ENCODE results near the gene NR4A1. TPM values are rescaled to one million over a fixed set of nuclear protein-coding genes. Genes with fewer than 3 reads are reported as not detected.

Gene NR4A1
- total RNA-seq, 2 donors from 2014 or later = 112 to 468 TPM

GRCh38 chr12:52082669-52082987 lies 31.4 kb downstream of the NR4A1 start:
- DNase-seq (ENCODE audit: low spot score) = no peak

GRCh38 chr12:52082988-52083637 lies 31.9 kb downstream of the NR4A1 start:
- Histone ChIP-seq H3K4me3 (no peak overlapping the region), H3K36me3 (peaks cover 8% of the 10 kb centered on the region), H3K27ac (no peak overlapping the region), H3K9me3 (no peaks in the 10 kb centered on the region), H3K27me3 (replicated peaks; ENCODE audit: insufficient read depth) (no peaks in the 10 kb centered on the region), H3K4me1 (ENCODE audit: control insufficient read depth in 1 of 2, low read depth in 2 of 2) (peaks cover 7 to 15% of the 10 kb centered on the region in 2 donors)
- peak; percentile 96 for TF ChIP-seq CTCF (IDR thresholded peaks at IDR 0.05)
- ATAC-seq (ENCODE audit: insufficient number of reproducible peaks, low FRiP score, low read depth) (no peak), DNase-seq (ENCODE audit: low spot score) (no peak)

More at GRCh38 chr12:52082669-52082987, 31.4 kb downstream of the NR4A1 start:
- Histone ChIP-seq H3K4me1 (ENCODE audit: control insufficient read depth in 1 of 2, low read depth in 2 of 2) (peaks cover 7 to 15% of the 10 kb centered on the region in 2 donors), H3K27ac (peak overlapping the region in 1 of 2 donors; percentile 28), H3K36me3 (peaks cover 11% of the 10 kb centered on the region), H3K27me3 (replicated peaks; ENCODE audit: insufficient read depth) (no peaks in the 10 kb centered on the region), H3K9me3 (no peaks in the 10 kb centered on the region), H3K4me3 (no peak overlapping the region)
- no peak for ATAC-seq (ENCODE audit: insufficient number of reproducible peaks, low FRiP score, low read depth)
- TF ChIP-seq CTCF (IDR thresholded peaks at IDR 0.05) = no peak

DNA sequence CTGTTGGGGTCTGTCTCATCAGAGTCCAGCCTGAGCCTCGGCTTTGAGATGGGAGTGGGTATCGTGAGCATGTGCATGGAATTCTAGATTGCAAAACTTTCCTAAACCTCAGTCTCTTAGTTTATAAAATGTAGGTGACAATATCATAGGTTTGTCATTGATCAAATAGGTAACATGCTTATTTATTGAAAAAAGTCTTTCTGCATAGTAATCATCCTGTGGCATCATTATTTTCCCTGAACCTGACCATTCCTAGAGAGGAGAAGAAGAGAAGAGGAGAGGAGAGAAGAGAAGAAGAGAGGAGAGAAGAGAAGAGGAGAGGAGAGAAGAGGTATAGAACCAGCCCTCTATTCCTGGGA lies 32.4 kb downstream of the NR4A1 start:
- no peak for ATAC-seq (ENCODE audit: insufficient number of reproducible peaks, low FRiP score, low read depth)
- peaks cover 7 to 15% of the 10 kb centered on the region in 2 donors for H3K4me1 ChIP-seq (ENCODE audit: control insufficient read depth in 1 of 2, low read depth in 2 of 2)

GRCh38 chr12:52084491-52085231 lies 33.4 kb downstream of the NR4A1 start:
- peaks cover 7 to 15% of the 10 kb centered on the region in 2 donors for H3K4me1 ChIP-seq (ENCODE audit: control insufficient read depth in 1 of 2, low read depth in 2 of 2)
- ATAC-seq (ENCODE audit: insufficient number of reproducible peaks, low FRiP score, low read depth) (no peak), DNase-seq (ENCODE audit: low spot score) (no peak)
- H3K4me3 ChIP-seq = no peak overlapping the region
- no peak overlapping the region for H3K27ac ChIP-seq
- no peaks in the 10 kb centered on the region for H3K27me3 ChIP-seq (replicated peaks; ENCODE audit: insufficient read depth)
- TF ChIP-seq CTCF (IDR thresholded peaks at IDR 0.05) = no peak
- H3K36me3 ChIP-seq = no peaks in the 10 kb centered on the region
- no peaks in the 10 kb centered on the region for H3K9me3 ChIP-seq

More for the DNA sequence above, 32.4 kb downstream of the NR4A1 start:
- DNase-seq (ENCODE audit: low spot score) = no peak
- no peak overlapping the region for H3K27ac ChIP-seq
- no peaks in the 10 kb centered on the region for H3K9me3 ChIP-seq
- peaks cover 3% of the 10 kb centered on the region for H3K36me3 ChIP-seq
- H3K4me3 ChIP-seq = no peak overlapping the region
- no peak for TF ChIP-seq CTCF (IDR thresholded peaks at IDR 0.05)
- H3K27me3 ChIP-seq (replicated peaks; ENCODE audit: insufficient read depth) = no peaks in the 10 kb centered on the region

DNA sequence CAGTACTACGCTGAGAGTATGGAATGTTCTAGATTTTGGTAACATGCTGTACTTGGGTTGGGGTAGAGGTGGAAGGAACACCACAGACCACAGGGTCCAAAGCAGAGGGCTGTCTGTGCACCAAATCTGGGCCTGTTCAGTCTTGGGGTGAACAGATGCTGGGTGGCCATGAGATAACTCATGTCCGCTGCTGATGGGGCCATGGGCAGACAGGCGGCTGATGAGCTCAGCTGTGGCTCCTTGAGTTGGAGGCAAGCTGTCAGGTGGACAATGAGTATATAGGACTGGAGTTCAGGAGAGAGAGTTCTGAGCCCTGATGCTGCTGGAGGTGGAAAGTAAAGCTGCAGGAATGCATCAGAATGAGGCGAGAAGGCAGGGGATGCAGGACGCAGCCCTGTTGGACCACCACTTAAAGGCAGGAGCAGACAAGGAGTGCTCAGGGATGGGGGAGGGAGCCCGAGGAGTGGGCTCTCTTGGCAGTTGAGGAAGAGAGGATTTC lies 34.5 kb downstream of the NR4A1 start:
- no peaks in the 10 kb centered on the region for H3K36me3 ChIP-seq
- no peak overlapping the region for H3K27ac ChIP-seq
- ATAC-seq (ENCODE audit: insufficient number of reproducible peaks, low FRiP score, low read depth) (no peak), DNase-seq (ENCODE audit: low spot score) (no peak)
- H3K27me3 ChIP-seq (replicated peaks; ENCODE audit: insufficient read depth) = no peaks in the 10 kb centered on the region
- TF ChIP-seq CTCF (IDR thresholded peaks at IDR 0.05) = no peak
- no peaks in the 10 kb centered on the region for H3K9me3 ChIP-seq
- H3K4me1 ChIP-seq (ENCODE audit: control insufficient read depth in 1 of 2, low read depth in 2 of 2) = peaks cover 7 to 15% of the 10 kb centered on the region in 2 donors
- no peak overlapping the region for H3K4me3 ChIP-seq

All from thoracic aorta (tissue), 2 donors.